ENCODE data around the gene CBARP.

The CBARP gene

GRCh38 chr19:1261798-1262622 is 24.2 kb upstream of the CBARP start:
- H4K20me1 ChIP-seq (ENCODE audit: insufficient read depth, low read length) = no peaks in the 10 kb centered on the region
- peak overlapping the region; percentile 65 for H3K27ac ChIP-seq (ENCODE audit: low read length)
- peak overlapping the region; percentile 81 for H3K9ac ChIP-seq (ENCODE audit: low read length)
- H3K27me3 ChIP-seq (ENCODE audit: low read depth, low read length) = peaks cover 4% of the 10 kb centered on the region; the same call in 1 of the 2 replicates
- no peaks in the 10 kb centered on the region for H3K9me3 ChIP-seq (ENCODE audit: insufficient read depth, low read length)
- H3K36me3 ChIP-seq (replicated peaks; ENCODE audit: low read depth, low read length) = peaks cover 9% of the 10 kb centered on the region
- H2AFZ ChIP-seq (ENCODE audit: low read depth, low read length) = no peak overlapping the region
- TF ChIP-seq, protein P1, sequence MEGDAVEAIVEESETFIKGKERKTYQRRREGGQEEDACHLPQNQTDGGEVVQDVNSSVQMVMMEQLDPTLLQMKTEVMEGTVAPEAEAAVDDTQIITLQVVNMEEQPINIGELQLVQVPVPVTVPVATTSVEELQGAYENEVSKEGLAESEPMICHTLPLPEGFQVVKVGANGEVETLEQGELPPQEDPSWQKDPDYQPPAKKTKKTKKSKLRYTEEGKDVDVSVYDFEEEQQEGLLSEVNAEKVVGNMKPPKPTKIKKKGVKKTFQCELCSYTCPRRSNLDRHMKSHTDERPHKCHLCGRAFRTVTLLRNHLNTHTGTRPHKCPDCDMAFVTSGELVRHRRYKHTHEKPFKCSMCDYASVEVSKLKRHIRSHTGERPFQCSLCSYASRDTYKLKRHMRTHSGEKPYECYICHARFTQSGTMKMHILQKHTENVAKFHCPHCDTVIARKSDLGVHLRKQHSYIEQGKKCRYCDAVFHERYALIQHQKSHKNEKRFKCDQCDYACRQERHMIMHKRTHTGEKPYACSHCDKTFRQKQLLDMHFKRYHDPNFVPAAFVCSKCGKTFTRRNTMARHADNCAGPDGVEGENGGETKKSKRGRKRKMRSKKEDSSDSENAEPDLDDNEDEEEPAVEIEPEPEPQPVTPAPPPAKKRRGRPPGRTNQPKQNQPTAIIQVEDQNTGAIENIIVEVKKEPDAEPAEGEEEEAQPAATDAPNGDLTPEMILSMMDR (IDR thresholded peaks at IDR 0.05; ENCODE audit: low read depth, low read length) = no peak
- TF ChIP-seq EZH2phosphoT487 (IDR thresholded peaks at IDR 0.05; ENCODE audit: low read depth) = no peak
- H3K4me2 ChIP-seq (ENCODE audit: low read length) = peak overlapping the region; percentile 88
- peaks cover 53% of the 10 kb centered on the region for H3K4me1 ChIP-seq (ENCODE audit: low read length)
- peaks cover 5% of the 10 kb centered on the region; the same call in 1 of the 2 replicates for H3K79me2 ChIP-seq (ENCODE audit: low read length)
- H3K4me3 ChIP-seq (ENCODE audit: low read length) = peak overlapping the region; percentile 81

DNA sequence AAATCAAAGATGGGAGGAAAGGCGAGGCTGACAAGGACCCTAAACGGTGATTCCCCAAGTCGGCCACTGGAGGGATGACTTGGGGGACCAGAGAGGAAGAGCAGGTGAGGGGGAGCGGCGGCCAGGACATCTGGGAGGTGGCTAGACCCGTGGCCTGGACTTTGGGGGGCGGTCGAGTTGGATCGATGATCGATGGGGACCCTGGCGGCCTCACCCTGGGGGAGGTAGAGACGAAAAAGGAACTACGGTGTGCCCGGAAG is 23.7 kb upstream of the CBARP start:
- TF ChIP-seq, protein P1 (IDR thresholded peaks at IDR 0.05; ENCODE audit: low read depth, low read length) = no peak
- TF ChIP-seq EZH2phosphoT487 (IDR thresholded peaks at IDR 0.05; ENCODE audit: low read depth) = no peak
- Histone ChIP-seq H3K36me3 (replicated peaks; ENCODE audit: low read depth, low read length) (peaks cover 14% of the 10 kb centered on the region), H3K9ac (ENCODE audit: low read length) (peak overlapping the region; percentile 81), H3K27me3 (ENCODE audit: low read depth, low read length) (peaks cover 4% of the 10 kb centered on the region; the same call in 1 of the 2 replicates), H3K9me3 (ENCODE audit: insufficient read depth, low read length) (no peaks in the 10 kb centered on the region), H3K79me2 (ENCODE audit: low read length) (peaks cover 5% of the 10 kb centered on the region; the same call in 1 of the 2 replicates), H3K4me2 (ENCODE audit: low read length) (peak overlapping the region; percentile 88), H3K4me1 (ENCODE audit: low read length) (peaks cover 52% of the 10 kb centered on the region), H3K4me3 (ENCODE audit: low read length) (peak overlapping the region; percentile 81), H3K27ac (ENCODE audit: low read length) (peak overlapping the region; percentile 65), H2AFZ (ENCODE audit: low read depth, low read length) (no peak overlapping the region), H4K20me1 (ENCODE audit: insufficient read depth, low read length) (no peaks in the 10 kb centered on the region)

- peak overlapping the region; percentile 96 for H3K4me2 ChIP-seq (ENCODE audit: low read length)
- H3K4me3 ChIP-seq (ENCODE audit: low read length) = peak overlapping the region; percentile 81
- no peaks in the 10 kb centered on the region for H3K9me3 ChIP-seq (ENCODE audit: insufficient read depth, low read length)
- peaks cover 16% of the 10 kb centered on the region for H3K36me3 ChIP-seq (replicated peaks; ENCODE audit: low read depth, low read length)
- H4K20me1 ChIP-seq (ENCODE audit: insufficient read depth, low read length) = no peaks in the 10 kb centered on the region
- no peak overlapping the region for H2AFZ ChIP-seq (ENCODE audit: low read depth, low read length)
- H3K4me1 ChIP-seq (ENCODE audit: low read length) = peaks cover 49% of the 10 kb centered on the region
- H3K79me2 ChIP-seq (ENCODE audit: low read length) = peaks cover 5% of the 10 kb centered on the region; the same call in 1 of the 2 replicates
- peak overlapping the region; percentile 81 for H3K9ac ChIP-seq (ENCODE audit: low read length)
- TF ChIP-seq, protein P1 (IDR thresholded peaks at IDR 0.05; ENCODE audit: low read depth, low read length) = no peak
- no peak for TF ChIP-seq EZH2phosphoT487 (IDR thresholded peaks at IDR 0.05; ENCODE audit: low read depth)
- H3K27ac ChIP-seq (ENCODE audit: low read length) = peak overlapping the region; percentile 89
- peaks cover 3% of the 10 kb centered on the region; the same call in 1 of the 2 replicates for H3K27me3 ChIP-seq (ENCODE audit: low read depth, low read length)
Measured at GRCh38 chr19:1260749-1261537, 23.1 kb upstream of the CBARP start.
